HG03558 (cell line): ENCODE data around the gene DCTN2.

ENCODE experiments used
- ATAC-seq: cut with Tn5 transposase; IDR thresholded peaks from one replicate; pipeline ENCODE4 v1.9.1; 2021; ENCODE audit warnings: moderate number of reproducible peaks; ENCODE audit not compliant: unreplicated experiment; ENCODE audit errors: extremely low read depth

DCTN2 gene

DNA sequence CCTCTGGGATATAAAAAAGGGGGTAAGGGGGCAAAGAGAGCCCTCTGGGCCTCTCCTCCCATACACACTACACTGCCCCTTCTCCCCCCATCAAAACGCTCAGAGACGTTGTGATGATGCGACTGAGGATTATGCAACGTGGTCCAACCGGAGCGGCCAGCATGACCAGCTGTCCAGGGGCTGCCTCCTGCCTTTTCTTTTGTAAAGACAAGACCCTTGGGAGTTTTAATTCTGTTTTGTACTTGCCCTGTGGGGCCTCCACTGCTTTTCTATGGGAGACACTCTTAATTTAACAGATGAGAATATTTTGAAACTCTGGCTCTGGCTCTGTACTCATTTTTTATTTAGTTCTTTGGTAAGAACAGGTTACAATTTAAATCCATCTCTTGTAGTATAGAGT, 17.2 kb downstream of the DCTN2 start:
- ATAC-seq = no peak

DNA sequence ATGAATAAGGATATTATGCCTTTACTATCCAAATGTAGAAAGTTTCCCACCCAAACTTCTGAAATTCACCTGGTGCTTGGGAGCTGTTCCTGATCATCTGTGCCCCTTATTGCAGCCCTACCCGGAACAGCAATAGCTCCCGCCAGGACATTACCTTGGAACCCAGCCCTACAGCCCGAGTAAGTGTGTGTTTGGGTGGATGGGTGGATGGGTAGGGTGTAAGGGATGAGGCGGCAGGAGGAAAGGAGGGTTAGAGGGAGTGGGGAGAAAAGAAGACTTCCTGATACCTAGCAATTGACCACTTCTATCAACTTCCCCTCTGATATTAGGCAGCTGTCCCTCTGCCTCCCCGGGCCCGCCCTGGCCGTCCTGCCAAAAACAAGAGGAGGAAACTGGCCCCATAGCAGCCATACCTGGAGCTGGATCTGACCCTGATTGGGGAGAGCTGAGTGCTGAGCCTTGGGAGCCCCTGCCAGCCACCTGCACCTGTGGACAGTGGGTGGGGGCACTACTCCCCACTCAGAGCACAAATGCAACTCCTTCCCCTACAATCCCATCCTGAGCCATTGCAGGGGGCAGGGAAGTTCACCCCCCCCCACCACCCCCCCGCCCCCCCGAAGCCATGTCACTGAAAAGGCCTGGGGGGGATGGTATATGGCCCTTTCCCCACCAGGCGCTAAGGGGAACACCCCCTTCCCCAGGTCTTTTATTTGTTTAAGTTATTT, 18.0 kb downstream of the DCTN2 start:
- no peak for ATAC-seq

DNA sequence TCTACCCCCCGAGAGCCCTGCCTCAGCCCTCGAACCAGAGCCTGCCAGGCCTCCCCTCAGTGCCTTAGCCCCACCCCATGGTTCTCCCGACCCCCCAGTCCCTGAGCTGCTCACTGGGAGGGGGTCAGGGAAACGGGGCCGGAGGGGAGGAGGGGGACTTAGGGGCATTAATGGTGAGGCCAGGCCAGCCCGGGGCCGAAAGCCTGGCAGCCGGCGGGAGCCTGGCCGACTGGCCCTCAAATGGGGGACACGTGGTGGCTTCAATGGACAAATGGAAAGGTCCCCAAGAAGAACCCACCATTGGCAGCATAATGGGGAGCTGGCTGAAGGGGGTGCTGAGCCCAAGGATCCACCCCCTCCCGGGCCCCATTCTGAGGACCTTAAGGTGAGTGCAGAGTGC, 18.8 kb downstream of the DCTN2 start:
- ATAC-seq = no peak

DNA sequence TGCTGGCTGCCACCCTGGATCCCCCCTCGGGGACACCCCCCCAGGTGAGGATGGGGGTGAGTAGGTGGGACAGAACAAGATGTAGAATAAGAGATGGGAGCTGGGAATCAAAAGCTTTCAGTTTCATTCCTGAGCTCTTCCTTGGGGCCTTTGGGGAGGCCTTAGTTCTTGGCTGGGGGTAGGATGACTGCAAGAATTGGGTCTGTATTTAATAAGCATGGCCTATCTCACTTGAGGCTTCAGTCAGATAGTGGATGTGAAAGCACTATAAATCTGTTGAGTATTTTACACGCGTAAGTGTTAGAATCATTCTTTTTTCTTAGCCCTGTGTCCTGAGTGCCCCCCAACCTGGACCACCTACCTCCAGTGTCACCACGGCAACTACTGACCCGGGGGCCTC, 19.8 kb downstream of the DCTN2 start:
- ATAC-seq = no peak

DNA sequence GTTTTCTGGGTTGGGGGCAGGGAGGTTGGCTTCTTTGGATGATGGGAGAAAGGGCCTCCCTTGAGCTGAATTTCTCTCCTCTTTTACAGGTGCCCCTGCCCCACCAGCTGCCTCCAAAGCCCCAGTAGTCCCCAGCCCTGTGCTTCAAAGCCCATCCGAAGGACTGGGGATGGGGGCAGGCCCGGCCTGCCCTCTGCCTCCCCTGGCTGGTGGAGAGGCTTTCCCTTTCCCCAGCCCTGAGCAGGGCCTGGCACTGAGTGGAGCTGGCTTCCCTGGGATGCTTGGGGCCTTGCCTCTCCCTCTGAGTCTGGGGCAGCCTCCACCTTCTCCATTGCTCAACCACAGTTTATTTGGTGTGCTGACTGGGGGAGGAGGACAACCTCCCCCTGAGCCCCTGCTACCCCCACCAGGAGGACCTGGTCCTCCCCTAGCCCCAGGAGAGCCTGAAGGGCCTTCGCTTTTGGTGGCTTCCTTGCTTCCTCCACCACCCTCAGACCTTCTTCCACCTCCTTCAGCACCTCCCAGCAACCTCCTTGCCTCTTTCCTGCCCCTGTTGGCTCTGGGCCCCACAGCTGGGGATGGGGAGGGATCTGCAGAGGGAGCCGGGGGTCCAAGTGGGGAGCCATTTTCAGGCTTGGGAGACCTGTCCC, 20.4 kb downstream of the DCTN2 start:
- ATAC-seq = no peak

DNA sequence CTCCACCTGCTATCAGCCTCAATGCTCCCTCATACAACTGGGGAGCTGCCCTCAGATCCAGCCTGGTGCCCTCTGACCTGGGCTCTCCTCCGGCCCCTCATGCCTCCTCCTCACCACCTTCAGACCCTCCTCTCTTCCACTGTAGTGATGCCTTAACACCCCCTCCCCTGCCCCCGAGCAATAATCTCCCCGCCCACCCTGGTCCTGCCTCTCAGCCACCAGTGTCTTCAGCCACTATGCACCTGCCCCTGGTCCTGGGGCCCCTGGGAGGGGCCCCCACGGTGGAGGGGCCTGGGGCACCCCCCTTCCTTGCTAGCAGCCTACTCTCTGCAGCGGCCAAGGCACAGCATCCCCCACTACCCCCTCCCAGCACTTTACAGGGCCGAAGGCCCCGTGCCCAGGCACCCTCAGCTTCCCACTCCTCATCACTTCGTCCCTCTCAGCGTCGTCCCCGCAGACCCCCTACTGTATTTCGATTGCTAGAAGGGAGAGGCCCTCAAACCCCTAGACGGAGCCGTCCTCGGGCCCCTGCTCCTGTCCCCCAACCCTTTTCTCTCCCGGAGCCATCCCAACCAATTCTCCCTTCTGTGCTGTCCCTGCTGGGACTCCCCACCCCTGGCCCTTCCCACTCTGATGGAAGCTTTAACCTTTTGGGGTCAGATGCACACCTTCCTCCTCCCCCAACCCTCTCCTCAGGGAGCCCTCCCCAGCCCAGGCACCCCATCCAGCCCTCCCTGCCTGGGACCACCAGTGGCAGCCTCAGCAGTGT, 21.2 kb downstream of the DCTN2 start:
- no peak for ATAC-seq

DNA sequence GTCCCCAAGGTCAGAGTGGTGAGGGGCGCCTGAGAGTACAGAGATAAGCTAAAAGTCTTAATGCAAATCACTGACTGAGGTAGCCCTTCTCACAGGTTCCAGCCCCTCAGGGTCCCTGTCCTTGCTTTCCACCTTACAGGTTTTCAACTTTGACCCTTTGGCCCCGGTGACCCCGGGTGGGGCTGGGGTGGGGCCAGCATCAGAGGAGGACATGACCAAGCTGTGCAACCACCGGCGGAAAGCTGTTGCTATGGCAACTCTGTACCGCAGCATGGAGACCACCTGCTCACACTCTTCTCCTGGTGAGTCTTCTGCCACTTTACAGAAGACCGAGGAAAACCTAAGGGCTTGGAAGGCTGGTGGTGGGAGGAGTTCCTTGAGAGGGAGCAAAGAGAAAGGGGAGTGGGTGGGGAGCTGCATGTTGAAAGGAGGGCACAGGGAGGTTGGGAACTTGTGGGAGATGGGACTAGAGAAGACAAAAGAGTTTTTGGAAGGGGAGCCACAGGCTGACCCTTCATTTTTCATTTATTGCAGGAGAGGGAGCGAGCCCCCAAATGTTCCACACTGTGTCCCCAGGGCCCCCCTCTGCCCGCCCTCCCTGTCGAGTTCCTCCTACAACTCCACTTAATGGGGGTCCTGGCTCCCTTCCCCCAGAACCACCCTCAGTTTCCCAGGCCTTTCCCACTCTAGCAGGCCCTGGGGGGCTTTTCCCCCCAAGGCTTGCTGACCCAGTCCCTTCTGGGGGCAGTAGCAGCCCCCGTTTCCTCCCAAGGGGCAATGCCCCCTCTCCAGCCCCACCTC, 22.0 kb downstream of the DCTN2 start:
- ATAC-seq = no peak

DNA sequence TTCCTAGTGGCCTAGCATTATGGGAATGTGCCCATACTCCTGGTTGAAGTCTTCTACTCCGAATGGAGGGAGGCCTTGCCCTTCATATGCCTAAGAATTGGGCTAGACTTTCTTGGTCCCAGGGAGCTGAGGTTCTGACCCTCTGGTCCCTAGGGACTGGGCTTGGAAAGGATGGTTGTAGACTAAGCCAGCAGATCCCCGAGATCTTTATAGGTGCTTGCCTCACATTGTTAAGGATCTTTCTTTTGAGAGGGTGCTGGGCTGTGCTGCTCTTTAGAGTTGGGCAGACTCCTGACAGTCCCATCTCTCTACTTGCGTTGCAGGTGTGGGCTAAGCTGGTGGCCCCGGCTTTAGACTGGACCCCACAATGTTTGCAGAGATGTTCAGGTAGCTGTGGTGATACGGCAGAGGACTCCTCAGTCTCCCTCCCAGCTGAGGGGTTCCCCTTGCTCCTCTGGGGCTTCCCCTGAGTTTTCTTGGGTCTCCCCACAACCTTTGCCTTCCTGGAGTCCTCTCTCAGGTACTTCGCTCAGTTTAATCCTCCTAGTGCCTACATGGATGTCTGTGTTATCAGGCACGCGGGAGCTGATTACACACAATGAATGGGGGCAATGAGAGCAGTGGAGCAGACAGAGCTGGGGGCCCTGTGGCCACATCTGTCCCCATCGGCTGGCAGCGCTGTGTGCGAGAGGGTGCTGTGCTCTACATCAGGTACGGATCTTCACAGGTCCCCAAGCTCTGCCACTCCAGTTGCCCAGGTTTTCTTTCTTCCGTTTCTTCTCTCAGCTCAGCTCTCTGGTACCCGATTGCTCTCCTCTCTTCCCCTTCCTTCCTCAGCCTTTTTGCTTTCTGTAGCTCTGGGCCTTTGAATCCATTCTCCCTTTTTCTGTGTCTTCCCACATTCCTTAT, 23.0 kb downstream of the DCTN2 start:
- no peak for ATAC-seq

DNA sequence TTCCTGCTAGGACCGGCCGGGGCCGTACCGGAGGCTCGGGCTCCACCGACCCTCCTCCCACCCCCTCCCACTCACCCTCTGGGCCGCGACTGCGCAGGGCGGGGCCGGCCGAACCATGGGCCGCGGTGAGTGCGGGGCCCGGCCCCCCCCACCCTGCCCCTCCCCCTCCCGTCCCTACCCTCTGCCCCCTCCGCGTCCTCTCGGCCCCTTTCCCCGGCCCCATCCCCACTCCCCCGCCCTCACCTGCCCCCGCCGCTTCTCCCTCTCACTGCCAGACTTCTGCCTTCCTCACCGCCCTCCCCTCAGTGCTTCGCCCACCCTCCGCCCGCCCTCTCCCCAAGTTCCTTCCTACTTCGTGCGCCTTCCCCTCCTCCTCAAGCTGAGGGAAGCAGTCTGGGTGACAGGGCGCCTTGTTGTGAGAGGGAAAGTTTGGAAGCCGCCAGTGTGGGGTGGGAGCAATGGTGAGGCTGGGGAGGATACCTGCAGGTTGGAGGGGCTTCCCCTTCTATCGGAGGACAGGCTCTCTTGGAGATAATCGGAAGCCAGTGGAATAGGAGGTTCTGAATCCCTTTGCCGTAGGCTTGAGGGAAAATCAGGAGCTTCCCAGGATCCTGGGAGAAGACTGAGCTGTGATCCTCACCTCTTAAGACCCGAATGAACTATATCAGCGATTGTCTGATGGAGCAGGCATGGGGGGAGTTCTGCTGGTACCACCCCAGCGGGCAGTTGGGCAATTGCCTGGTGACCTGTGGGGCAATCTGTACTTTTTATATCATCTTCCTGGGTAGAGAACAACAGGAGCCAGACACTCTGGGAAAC, 23.9 kb downstream of the DCTN2 start:
- no peak for ATAC-seq

DNA sequence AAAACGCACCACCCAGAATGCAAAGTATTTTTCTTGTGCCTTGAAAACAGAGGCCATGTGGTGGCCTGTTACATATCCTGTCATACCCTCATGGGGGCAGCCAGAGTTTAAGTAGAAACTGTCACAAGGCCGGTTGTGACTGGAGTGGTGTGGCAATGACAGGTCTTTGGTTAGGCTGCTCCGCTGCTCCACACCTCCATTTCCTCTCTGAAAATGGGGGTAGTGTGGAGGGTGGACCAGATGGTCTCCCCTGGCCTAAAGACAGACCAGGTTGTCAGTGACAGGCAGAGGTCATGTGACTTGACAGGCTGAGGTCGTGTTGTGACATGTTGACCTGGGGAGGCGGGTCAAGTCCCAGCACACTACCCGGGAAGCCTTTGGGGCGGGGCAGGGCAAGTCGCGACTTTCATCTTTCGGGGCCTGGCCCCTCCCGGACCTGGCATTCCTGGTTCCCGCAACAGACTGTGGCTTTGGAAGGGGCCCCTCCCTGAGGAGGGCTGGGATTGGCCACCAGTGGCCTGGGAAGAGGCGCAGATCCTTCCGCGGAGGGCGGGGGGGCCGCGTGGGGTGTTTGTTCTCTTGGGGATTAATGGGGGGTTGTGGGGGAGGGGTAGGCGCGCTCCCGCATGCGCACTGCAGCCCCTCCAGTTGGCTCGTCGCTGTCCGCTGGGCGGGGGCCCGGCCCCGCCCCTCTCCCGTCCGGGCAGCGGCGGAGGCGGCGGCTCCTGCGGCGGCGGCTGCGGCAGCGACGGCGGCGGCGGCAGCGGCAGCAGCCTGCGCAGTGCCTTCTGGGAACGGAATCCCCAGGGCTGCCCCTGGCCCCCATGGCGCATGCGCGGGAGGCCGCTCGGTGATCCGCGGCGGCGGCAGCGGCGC, 24.7 kb downstream of the DCTN2 start, which contains the start of gene MBD6:
Gene MBD6 (plus strand): TSS at position 814 of the 876 bp plus-strand sequence. CDS start 1,480 bp downstream, outside the sequence.
- peak; percentile 32 for ATAC-seq

DNA sequence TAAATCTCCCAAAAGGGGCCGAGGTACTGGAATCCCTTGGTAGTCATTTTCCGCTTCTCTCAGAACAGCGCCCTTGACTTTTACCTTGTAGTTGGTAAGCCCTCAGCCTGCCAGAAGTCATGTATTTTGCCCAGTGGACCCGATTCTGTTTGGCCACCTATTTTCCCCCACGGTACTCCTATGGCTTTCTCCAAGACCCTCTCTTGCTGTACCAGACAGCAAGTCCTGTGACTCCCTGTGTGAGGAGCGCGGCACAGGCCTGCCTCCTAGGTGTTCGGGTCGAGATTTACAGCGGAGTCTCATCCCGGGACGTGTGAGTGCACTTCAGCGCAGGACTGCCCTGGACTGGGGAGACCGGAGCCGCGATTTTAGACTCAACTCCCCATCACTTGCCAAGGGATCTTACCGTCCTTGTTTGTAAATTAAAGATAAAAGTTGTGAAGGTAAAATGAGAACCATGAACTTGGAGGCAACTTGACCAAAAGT, 25.4 kb downstream of the DCTN2 start:
- no peak for ATAC-seq

DNA sequence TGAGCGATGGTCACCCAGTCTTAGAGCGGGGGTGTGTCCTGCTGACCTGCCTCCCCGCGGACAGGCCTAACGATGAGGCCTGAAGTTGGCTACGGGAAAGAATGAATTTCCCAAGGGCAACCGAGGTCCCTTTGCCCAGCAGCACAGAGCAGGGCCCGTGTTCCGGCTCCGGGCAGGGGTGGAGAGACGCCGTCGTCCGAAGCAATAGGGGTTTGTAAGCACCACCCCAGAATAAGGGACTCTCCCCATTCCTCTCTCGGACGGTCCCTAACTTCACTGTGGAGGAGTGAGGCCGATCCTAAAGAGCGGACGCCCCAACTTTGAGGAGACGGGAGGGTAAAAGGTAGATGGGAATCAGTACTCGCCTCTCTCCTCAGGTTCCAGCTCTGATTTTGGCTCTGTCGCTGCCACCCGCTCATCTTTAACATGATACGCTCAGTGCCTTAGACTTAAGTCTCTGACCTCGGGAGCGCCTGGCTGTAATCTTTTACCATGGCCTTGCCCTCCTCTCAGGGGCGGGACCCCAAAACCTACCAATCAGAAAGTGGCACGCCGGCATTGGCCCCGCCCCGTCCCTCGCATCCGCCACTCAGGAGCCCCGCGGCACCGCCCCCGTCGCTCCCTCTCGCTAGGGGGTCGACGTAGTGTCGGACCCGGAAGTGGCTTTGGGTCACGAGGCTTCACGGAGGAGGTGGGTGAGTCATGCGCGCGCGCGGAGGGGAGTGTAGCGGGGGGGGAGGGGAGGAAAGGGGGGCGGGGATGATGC, 26.8 kb downstream of the DCTN2 start, which contains the start of gene DDIT3:
Gene DDIT3 (minus strand): TSS at position 462 of the 766 bp plus-strand sequence. CDS start 3,108 bp downstream, outside the sequence.
- ATAC-seq = peak; percentile 45

DNA sequence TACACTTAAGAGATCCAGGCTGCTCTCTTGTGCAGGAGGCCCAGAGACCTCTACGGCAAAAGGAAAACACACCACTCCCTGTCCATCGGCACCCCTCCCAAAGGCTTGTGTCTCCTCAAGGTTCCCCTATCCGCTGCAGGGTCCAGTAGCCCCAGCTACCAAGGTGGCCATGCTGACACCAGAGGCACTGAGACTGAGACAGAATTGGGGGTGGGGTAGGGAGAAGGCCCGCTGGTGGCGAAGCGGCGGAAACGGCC, 27.3 kb downstream of the DCTN2 start:
- ATAC-seq = no peak

DNA sequence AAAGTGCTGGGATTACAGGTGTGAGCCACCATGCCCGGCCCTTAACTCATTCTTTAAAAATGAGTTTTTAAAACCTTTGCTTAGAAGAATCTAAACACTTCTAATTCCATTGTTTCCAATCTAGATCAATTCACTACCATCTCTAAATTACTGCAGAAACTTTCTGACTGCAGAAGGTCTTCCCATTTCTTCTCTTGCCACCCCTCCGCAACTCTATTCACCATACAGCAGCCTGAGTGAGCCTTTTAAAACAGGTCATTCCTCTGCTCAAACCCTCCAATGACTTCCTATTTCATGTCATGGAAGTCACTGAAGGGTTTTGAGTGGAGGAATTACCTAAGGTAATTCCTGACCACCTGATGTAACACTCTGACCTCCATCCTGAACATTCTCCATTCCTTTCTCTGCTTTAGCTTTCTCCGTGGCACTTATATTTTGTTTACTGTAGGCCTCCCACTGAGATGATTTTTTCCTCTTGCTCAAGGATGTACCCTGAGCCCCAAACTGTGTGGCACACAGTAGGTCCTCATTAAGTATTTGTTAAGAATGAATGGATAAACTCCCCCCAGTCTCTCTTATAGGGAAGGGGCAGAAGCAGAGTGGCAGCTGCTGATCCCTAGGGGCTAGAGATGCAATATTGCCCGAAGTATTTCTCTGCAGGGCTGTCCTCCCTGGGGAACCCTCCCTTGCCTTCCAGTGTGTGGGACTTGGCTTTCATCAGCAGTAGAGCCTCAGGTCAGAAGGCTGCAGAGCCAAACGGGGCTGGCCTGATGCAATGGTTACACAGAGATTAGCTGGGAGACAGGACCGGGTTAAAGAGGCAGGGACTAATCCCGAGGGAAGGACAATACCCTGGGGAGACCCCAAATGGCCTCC, 27.8 kb downstream of the DCTN2 start:
- no peak for ATAC-seq

DNA sequence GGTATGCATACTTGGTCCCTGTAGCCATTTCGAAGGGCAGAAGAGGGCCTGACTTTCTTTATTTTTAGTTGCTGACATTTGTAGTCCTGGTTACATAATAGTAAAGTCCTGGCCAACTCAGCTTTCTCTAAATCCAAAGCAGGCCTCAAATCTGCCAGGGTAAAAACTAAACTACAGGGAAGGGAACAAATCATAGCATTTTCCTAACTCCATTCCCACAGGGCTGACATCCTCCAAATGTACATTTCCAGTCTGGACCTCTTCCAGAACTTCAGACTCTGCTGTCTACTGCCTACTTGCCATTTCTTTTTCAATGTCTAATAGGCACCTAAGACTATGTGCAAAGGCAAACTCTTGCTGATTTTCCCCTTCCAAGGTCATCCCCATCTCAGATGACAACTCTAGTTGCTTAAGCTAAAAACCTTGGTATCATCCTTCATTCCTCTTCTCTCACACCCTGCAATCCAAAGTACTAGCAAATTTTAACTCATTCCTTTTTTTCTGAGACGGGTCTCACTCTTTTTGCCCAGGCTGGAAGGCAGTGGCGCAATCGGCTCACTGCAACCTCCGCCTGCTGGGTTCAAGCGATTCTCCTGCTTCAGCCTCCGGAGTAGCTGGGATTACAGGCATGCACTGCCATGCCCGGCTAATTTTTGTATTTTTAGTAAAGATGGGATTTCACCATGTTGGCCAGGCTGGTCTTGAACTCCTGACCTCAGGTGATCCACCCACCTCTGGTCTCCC, 28.6 kb downstream of the DCTN2 start:
- no peak for ATAC-seq
